ENCODE results near the gene ADAM12.

DNA sequence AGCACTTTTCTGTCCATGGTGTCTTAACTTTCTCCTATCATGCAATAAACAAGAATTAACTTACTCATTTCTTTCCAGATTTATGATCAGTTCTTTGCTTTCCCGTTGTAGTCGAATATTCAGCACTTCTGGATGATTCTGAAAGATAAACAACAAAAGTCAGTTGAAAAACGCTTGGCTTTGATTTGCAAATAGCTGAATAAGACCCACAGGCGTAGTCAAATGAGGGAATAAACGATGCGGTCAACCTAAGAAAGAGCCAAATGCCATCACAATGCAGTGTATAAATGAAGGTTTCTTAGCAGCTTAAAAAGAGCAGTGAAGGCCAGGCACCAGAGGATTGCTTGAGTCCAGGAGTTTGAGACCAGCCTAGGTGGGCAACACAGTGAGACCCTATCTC lies 109.4 kb downstream of the ADAM12 start:
- TF ChIP-seq ZNF8 (CRISPR knock-in tag; IDR thresholded peaks at IDR 0.05) = no peak
- no peak for TF ChIP-seq CSDC2 (CRISPR knock-in tag; IDR thresholded peaks at IDR 0.05)
- TF ChIP-seq, protein P1, sequence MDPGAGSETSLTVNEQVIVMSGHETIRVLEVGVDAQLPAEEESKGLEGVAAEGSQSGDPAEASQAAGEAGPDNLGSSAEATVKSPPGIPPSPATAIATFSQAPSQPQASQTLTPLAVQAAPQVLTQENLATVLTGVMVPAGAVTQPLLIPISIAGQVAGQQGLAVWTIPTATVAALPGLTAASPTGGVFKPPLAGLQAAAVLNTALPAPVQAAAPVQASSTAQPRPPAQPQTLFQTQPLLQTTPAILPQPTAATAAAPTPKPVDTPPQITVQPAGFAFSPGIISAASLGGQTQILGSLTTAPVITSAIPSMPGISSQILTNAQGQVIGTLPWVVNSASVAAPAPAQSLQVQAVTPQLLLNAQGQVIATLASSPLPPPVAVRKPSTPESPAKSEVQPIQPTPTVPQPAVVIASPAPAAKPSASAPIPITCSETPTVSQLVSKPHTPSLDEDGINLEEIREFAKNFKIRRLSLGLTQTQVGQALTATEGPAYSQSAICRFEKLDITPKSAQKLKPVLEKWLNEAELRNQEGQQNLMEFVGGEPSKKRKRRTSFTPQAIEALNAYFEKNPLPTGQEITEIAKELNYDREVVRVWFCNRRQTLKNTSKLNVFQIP (CRISPR knock-in tag; IDR thresholded peaks at IDR 0.05; ENCODE audit: borderline replicate concordance, low read depth) = no peak
- no peak for TF ChIP-seq TOX (CRISPR knock-in tag; IDR thresholded peaks at IDR 0.05; ENCODE audit: borderline replicate concordance)
- no peak for TF ChIP-seq OSR1 (CRISPR knock-in tag; IDR thresholded peaks at IDR 0.05)
- no peak for TF ChIP-seq ZNF70 (CRISPR knock-in tag; IDR thresholded peaks at IDR 0.05)
- TF ChIP-seq, protein P2, sequence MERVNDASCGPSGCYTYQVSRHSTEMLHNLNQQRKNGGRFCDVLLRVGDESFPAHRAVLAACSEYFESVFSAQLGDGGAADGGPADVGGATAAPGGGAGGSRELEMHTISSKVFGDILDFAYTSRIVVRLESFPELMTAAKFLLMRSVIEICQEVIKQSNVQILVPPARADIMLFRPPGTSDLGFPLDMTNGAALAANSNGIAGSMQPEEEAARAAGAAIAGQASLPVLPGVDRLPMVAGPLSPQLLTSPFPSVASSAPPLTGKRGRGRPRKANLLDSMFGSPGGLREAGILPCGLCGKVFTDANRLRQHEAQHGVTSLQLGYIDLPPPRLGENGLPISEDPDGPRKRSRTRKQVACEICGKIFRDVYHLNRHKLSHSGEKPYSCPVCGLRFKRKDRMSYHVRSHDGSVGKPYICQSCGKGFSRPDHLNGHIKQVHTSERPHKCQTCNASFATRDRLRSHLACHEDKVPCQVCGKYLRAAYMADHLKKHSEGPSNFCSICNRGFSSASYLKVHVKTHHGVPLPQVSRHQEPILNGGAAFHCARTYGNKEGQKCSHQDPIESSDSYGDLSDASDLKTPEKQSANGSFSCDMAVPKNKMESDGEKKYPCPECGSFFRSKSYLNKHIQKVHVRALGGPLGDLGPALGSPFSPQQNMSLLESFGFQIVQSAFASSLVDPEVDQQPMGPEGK (CRISPR knock-in tag; IDR thresholded peaks at IDR 0.05; ENCODE audit: borderline replicate concordance) = no peak
- no peak for TF ChIP-seq RARB (CRISPR knock-in tag; IDR thresholded peaks at IDR 0.05)
- TF ChIP-seq PPARA (CRISPR knock-in tag; IDR thresholded peaks at IDR 0.05; ENCODE audit: borderline replicate concordance) = no peak
- TF ChIP-seq BACH2 (CRISPR knock-in tag; IDR thresholded peaks at IDR 0.05; ENCODE audit: borderline replicate concordance) = no peak
- TF ChIP-seq SNAI2 (CRISPR knock-in tag; IDR thresholded peaks at IDR 0.05) = no peak
- no peak for TF ChIP-seq ZC3H10 (CRISPR knock-in tag; IDR thresholded peaks at IDR 0.05)
- TF ChIP-seq, protein P3, sequence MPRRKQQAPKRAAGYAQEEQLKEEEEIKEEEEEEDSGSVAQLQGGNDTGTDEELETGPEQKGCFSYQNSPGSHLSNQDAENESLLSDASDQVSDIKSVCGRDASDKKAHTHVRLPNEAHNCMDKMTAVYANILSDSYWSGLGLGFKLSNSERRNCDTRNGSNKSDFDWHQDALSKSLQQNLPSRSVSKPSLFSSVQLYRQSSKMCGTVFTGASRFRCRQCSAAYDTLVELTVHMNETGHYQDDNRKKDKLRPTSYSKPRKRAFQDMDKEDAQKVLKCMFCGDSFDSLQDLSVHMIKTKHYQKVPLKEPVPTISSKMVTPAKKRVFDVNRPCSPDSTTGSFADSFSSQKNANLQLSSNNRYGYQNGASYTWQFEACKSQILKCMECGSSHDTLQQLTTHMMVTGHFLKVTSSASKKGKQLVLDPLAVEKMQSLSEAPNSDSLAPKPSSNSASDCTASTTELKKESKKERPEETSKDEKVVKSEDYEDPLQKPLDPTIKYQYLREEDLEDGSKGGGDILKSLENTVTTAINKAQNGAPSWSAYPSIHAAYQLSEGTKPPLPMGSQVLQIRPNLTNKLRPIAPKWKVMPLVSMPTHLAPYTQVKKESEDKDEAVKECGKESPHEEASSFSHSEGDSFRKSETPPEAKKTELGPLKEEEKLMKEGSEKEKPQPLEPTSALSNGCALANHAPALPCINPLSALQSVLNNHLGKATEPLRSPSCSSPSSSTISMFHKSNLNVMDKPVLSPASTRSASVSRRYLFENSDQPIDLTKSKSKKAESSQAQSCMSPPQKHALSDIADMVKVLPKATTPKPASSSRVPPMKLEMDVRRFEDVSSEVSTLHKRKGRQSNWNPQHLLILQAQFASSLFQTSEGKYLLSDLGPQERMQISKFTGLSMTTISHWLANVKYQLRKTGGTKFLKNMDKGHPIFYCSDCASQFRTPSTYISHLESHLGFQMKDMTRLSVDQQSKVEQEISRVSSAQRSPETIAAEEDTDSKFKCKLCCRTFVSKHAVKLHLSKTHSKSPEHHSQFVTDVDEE (CRISPR knock-in tag; IDR thresholded peaks at IDR 0.05) = no peak
- no peak for TF ChIP-seq TCF4 (CRISPR knock-in tag; IDR thresholded peaks at IDR 0.05; ENCODE audit: borderline replicate concordance)
